ENCODE results near the gene KNDC1.
"Not testable (repeated sequence)": the region's sequence is repeated elsewhere in the genome, so short reads cannot be mapped to it uniquely, and the experiment has no call there.

KNDC1 gene, protein sequence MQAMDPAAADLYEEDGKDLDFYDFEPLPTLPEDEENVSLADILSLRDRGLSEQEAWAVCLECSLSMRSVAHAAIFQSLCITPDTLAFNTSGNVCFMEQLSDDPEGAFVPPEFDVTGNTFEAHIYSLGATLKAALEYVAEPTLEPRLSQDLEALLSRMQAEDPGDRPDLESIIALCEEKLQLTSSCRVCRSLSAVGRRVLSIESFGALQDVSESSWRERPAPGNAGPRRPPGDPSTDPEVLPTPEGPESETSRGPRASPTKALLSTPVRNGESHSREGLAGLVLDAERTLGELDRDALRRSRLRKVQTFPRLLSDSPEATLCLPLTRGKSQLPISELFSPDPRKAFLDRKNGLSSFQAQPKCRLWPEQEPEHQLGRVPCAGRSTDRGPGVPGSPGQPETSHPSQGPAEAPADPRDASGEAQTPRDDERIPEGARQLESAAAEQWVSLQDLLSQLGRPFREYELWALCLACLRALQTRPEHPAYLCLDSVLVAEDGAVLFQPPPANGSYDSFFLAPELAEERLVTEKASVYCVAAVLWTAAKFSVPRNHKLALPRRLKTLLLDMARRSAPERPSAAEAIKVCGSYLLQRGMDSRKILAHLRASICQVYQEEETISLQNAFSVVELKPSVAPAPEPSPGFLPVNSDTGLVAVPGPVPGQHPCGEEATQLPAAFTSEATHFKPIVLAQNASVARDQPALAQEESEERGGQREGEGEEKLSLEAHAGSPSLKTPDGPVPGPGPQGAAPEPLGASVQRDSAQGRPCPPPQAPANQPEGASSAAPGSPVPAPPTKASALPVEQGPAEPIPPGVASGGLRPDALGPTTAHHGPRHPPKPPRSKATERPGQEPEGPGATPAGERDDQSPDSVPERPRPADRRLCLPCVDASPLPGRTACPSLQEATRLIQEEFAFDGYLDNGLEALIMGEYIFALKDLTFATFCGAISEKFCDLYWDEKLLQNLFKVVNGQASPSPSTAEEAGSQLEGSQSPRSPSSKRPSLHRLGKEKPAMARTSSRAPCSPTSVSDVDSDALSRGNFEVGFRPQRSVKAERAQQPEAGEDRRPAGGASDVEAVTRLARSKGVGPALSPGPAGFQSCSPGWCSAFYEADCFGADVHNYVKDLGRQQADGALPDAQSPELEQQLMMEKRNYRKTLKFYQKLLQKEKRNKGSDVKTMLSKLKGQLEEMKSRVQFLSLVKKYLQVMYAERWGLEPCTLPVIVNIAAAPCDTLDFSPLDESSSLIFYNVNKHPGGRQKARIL (N-terminal part only)

DNA sequence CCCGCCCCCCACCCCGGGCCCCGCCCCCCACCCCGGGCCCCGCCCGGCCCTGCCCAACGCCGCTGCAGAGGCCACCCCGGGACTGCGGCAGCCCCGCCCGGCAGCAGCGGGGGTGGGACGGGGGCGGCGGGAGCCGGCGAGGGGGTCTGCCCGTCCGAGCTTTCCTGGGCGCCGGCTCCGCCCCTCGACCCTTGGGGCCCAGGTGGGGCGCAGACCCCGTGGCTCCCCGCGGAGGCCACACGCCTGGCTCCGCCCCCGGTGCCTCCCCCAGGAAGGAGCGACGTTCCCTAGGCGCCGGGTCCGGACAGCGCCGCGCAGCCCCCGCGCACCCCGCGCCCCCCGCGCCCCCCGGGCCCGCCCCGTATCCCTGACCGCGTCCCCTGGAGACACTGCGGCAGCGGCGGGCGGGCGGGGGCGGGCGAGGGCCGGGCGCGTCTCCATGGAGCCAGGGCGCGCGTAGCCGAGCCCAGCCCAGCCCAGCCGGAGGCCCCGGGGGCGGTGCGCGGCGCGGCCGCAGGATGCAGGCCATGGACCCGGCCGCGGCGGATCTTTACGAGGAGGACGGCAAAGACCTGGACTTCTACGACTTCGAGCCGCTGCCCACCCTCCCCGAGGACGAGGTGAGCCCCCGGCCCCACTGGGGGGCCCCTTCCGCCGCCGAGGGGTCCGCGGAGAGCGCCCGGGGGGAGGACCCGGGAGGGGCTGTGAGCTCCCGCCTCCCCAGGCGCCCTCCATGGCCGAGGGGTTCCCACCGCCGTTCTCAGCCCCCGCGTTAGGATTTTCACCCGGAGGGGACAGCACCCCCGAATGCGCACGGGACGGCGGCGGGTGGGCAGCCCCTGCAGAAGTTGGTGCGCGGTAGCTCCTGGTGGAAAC is at the start of gene KNDC1:
TSS of gene KNDC1 (plus strand) at position 270 of the 876 bp plus-strand sequence. CDS start at position 519, 249 bp downstream.
- peaks cover 32% of the 10 kb centered on the region for H3K4me1 ChIP-seq (ENCODE audit: control insufficient read depth, insufficient read depth, low read length)
- H3K9ac ChIP-seq (ENCODE audit: low read depth, low read length): no peak within 1 kb of the TSS
- no peak within 1 kb of the TSS for H3K27ac ChIP-seq (ENCODE audit: low read depth, low read length)
- H3K9me3 ChIP-seq (ENCODE audit: control insufficient read depth, insufficient read depth, low read length): no peaks in the 10 kb centered on the region
- peak within 1 kb of the TSS; percentile 73 for H3K4me3 ChIP-seq (ENCODE audit: low read depth, low read length)
- 0 out of 2 replicates have a peak, but pooled peaks cover 6% of the 10 kb centered on the region for H3K36me3 ChIP-seq (ENCODE audit: control insufficient read depth, insufficient read depth, low read length)
- no peaks in the 10 kb centered on the region for H3K27me3 ChIP-seq (ENCODE audit: control insufficient read depth, insufficient read depth, low read length)

DNA sequence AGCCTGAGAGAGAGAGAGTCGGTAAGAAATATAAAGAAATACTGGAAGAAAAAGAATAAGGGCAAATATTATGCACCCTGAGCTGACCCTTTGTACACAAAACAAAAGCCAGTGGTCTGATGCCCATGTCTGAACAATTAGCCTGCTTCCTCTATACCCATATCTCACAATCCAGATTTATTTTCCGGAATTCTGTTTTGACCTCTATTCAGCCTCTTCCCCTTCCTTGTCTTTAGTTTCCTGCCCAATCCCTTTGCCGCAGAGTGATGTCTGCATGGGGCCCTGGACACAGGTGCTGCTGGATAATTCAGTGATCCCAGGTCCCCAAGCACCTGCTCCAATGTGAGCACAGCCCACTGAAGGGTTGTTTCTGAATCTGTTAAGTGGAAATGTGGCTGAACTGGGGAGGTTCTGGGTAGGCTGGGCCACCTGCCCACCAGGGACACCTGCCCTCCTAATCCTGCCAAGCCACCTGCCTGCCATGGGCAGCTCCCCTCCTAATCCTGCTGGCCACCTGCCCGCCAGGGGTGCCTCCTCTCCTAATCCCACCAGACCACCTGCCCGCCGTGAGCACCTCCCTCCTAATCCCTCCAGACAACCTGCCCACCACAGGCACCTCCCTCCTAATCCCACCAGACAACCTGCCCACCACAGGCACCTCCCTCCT is 49.3 kb upstream of the KNDC1 start:
- Histone ChIP-seq H3K4me1 (ENCODE audit: control insufficient read depth, insufficient read depth, low read length) (no peaks in the 10 kb centered on the region), H3K36me3 (ENCODE audit: control insufficient read depth, insufficient read depth, low read length) (no peaks in the 10 kb centered on the region), H3K4me3 (ENCODE audit: low read depth, low read length) (no peak overlapping the region), H3K9ac (ENCODE audit: low read depth, low read length) (no peak overlapping the region), H3K27me3 (ENCODE audit: control insufficient read depth, insufficient read depth, low read length) (no peaks in the 10 kb centered on the region), H3K27ac (ENCODE audit: low read depth, low read length) (no peak overlapping the region), H3K9me3 (ENCODE audit: control insufficient read depth, insufficient read depth, low read length) (no peaks in the 10 kb centered on the region; the same call in 1 of the 2 replicates)

DNA sequence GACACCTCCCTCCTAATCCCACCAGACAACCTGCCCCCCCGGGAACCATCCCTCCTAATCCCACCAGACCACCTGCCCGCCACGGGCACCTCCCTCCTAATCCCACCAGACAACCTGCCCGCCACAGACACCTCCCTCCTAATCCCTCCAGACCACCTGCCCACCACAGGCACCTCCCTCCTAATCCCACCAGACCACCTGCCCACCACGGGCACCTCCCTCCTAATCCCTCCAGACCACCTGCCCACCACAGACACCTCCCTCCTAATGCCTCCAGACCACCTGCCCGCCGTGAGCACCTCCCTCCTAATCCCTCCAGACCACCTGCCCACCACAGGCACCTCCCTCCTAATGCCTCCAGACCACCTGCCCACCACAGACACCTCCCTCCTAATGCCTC is 48.4 kb upstream of the KNDC1 start:
- not testable (repeated sequence) for H3K27me3 ChIP-seq (ENCODE audit: control insufficient read depth, insufficient read depth, low read length); H3K9ac ChIP-seq (ENCODE audit: low read depth, low read length); H3K4me1 ChIP-seq (ENCODE audit: control insufficient read depth, insufficient read depth, low read length); H3K27ac ChIP-seq (ENCODE audit: low read depth, low read length); H3K4me3 ChIP-seq (ENCODE audit: low read depth, low read length); H3K9me3 ChIP-seq (ENCODE audit: control insufficient read depth, insufficient read depth, low read length); H3K36me3 ChIP-seq (ENCODE audit: control insufficient read depth, insufficient read depth, low read length)

DNA sequence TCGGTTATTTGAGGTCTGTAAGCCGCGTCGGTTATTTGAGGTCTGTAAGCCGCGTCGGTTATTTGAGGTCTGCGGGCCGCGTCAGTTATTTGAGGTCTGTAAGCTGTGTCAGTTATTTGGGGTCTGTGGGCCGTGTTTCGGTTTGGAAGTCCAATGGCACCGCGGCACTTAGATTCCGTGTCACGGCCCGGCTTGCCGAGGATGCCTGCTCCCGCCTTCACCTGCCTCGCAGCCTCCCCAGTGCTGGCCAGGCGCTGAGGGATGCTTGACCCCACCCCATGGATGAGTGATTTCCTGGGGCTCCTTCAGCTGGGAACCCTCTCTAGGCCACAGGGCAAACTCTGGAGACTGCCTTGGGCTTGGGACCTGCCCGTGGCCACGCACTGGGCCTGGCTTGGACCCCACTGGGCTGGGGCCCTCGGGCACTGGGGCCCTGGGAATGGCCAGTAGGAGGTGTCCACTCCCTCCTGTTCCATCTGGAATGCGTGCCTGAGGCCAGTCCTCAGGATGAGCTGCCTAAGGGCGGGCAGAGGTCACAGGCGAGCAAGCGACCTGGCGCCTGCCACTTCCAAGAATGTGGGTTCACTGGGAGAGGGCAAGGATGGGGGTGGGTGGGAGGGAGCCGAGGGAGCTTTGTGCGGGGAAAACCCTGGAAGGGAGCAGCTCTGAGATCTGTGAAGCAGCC is 46.7 kb upstream of the KNDC1 start:
- Histone ChIP-seq H3K9me3 (ENCODE audit: control insufficient read depth, insufficient read depth, low read length) (no peaks in the 10 kb centered on the region; the same call in 1 of the 2 replicates), H3K27me3 (ENCODE audit: control insufficient read depth, insufficient read depth, low read length) (no peaks in the 10 kb centered on the region), H3K4me3 (ENCODE audit: low read depth, low read length) (no peak overlapping the region), H3K36me3 (ENCODE audit: control insufficient read depth, insufficient read depth, low read length) (no peaks in the 10 kb centered on the region), H3K9ac (ENCODE audit: low read depth, low read length) (no peak overlapping the region), H3K4me1 (ENCODE audit: control insufficient read depth, insufficient read depth, low read length) (no peaks in the 10 kb centered on the region), H3K27ac (ENCODE audit: low read depth, low read length) (no peak overlapping the region)

DNA sequence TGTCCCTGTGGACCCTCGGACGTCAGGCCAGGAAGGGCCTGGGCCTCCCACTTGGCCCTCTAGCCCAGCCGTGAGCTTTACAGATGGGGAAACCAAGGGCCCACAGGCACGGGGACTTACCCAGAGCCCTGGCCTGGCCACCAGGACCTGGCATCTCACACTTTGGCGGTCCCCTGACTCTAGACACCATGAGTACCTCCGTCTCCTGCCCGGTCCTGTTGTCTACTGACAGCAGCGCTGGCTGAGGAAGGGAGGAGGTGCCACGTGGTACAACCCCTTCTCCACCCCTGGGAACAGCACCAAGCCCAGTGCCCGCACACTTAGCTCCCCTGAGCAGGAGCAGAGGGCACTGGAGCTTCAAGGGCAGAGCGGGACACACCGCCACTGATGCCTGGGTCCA is 46.2 kb upstream of the KNDC1 start:
- no peak overlapping the region for H3K4me3 ChIP-seq (ENCODE audit: low read depth, low read length)
- H3K27me3 ChIP-seq (ENCODE audit: control insufficient read depth, insufficient read depth, low read length): no peaks in the 10 kb centered on the region
- no peaks in the 10 kb centered on the region for H3K36me3 ChIP-seq (ENCODE audit: control insufficient read depth, insufficient read depth, low read length)
- H3K9me3 ChIP-seq (ENCODE audit: control insufficient read depth, insufficient read depth, low read length): no peaks in the 10 kb centered on the region; the same call in 1 of the 2 replicates
- H3K9ac ChIP-seq (ENCODE audit: low read depth, low read length): no peak overlapping the region
- H3K27ac ChIP-seq (ENCODE audit: low read depth, low read length): no peak overlapping the region
- H3K4me1 ChIP-seq (ENCODE audit: control insufficient read depth, insufficient read depth, low read length): no peaks in the 10 kb centered on the region

DNA sequence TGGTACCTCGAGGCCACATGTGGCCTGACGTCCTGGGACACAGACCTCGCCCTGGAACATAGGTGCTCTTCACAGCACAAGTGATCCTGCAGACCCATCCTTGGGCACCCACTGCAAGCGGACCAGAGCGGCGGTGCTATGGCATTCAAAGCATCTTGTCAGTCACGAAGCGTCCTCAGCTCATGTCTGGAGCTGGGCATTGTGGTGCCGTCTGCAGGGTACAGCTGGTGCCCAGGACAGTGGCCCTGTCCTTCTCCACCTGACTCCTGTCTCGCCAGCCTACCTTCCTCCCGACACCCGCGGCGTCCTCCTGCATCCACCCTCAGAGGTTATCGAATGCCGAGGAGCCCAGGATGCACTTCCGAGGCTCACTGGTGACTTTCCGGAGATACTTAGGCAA is 45.8 kb upstream of the KNDC1 start:
- Histone ChIP-seq H3K27ac (ENCODE audit: low read depth, low read length) (no peak overlapping the region), H3K27me3 (ENCODE audit: control insufficient read depth, insufficient read depth, low read length) (no peaks in the 10 kb centered on the region), H3K36me3 (ENCODE audit: control insufficient read depth, insufficient read depth, low read length) (no peaks in the 10 kb centered on the region), H3K9ac (ENCODE audit: low read depth, low read length) (no peak overlapping the region), H3K4me3 (ENCODE audit: low read depth, low read length) (no peak overlapping the region), H3K9me3 (ENCODE audit: control insufficient read depth, insufficient read depth, low read length) (no peaks in the 10 kb centered on the region; the same call in 1 of the 2 replicates), H3K4me1 (ENCODE audit: control insufficient read depth, insufficient read depth, low read length) (no peaks in the 10 kb centered on the region)

DNA sequence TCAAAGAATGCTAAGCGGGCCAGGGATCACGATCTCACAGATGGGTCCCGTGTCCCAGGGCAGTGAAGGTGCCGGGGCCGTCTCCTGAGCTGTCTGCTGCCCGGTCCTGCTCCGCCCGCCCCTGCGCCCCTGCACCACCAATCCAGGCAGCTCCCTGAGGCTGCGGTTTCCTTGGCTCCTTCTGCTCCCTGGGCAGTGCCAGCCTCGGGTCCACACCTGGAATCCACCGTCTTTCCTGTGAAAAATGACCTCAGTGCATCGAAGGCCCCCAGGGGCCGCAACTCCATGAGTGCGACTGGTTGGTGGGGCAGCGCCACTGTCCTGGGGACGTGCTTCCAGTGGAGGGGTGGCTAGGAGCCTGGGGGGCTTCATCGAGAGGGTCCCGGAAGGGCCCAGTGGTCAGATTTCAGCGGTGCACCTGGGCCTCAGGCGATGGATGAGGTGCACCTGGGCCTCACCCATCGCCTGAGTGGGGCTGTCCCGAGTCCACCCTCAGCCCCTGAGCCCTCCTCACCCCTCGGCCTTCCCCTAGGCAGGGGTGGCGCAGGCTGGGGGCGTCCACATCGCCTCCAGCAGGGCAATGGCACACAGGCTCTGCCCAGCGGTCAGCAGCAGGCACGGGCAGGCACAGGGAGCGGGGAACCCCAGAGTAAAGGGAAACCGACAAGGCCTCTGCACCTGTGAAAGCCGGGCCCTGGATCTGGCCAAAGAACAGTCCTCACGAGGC is 45.1 kb upstream of the KNDC1 start:
- Histone ChIP-seq H3K36me3 (ENCODE audit: control insufficient read depth, insufficient read depth, low read length) (no peaks in the 10 kb centered on the region), H3K27ac (ENCODE audit: low read depth, low read length) (no peak overlapping the region), H3K4me1 (ENCODE audit: control insufficient read depth, insufficient read depth, low read length) (no peaks in the 10 kb centered on the region), H3K9ac (ENCODE audit: low read depth, low read length) (no peak overlapping the region), H3K27me3 (ENCODE audit: control insufficient read depth, insufficient read depth, low read length) (no peaks in the 10 kb centered on the region), H3K9me3 (ENCODE audit: control insufficient read depth, insufficient read depth, low read length) (no peaks in the 10 kb centered on the region; the same call in 1 of the 2 replicates), H3K4me3 (ENCODE audit: low read depth, low read length) (no peak overlapping the region)

DNA sequence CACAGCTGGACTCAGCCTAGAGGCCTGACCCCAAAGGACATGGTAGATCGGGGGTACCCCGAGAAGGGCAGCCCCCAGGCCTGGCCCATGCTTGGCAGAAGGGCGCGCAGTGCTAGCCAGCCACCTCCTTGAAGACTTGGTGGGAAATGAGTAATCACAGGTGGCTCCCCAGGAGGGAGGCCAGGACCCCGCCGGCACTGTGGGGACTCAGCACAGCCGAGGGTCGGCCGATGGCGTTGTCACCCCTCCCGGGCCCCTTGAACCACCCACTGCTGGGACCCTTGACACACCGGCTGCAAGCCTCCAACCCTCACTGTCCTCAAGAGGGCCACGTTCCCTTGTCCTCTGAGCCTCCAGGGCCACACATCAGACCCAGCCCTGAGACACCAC is 44.6 kb upstream of the KNDC1 start:
- Histone ChIP-seq H3K27me3 (ENCODE audit: control insufficient read depth, insufficient read depth, low read length) (no peaks in the 10 kb centered on the region), H3K9ac (ENCODE audit: low read depth, low read length) (no peak overlapping the region), H3K4me1 (ENCODE audit: control insufficient read depth, insufficient read depth, low read length) (no peaks in the 10 kb centered on the region), H3K4me3 (ENCODE audit: low read depth, low read length) (no peak overlapping the region), H3K9me3 (ENCODE audit: control insufficient read depth, insufficient read depth, low read length) (no peaks in the 10 kb centered on the region; the same call in 1 of the 2 replicates), H3K36me3 (ENCODE audit: control insufficient read depth, insufficient read depth, low read length) (no peaks in the 10 kb centered on the region), H3K27ac (ENCODE audit: low read depth, low read length) (no peak overlapping the region)

DNA sequence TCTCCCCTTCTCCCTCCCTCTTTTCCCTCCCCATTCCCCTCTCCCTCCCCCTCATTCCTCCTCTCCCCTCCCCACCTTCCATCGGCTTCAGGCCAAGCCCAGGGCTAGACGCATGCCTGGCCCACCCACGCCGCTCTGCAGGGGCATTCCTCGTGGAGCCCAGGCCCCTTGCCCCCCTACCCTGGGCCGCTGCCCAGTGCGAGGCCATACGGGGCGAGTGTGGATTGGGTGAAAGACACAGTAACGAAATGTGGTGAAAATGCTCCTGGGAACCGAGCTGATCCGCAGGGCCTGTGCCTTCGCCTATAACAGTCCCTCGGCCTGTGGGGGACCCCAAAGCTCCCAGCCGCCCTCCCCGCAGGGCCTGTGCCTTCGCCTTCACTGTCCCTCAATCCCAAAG is 44.0 kb upstream of the KNDC1 start:
- no peaks in the 10 kb centered on the region for H3K36me3 ChIP-seq (ENCODE audit: control insufficient read depth, insufficient read depth, low read length)
- no peak overlapping the region for H3K4me3 ChIP-seq (ENCODE audit: low read depth, low read length)
- no peaks in the 10 kb centered on the region; the same call in 1 of the 2 replicates for H3K9me3 ChIP-seq (ENCODE audit: control insufficient read depth, insufficient read depth, low read length)
- H3K27ac ChIP-seq (ENCODE audit: low read depth, low read length): no peak overlapping the region
- no peak overlapping the region for H3K9ac ChIP-seq (ENCODE audit: low read depth, low read length)
- no peaks in the 10 kb centered on the region for H3K27me3 ChIP-seq (ENCODE audit: control insufficient read depth, insufficient read depth, low read length)
- no peaks in the 10 kb centered on the region for H3K4me1 ChIP-seq (ENCODE audit: control insufficient read depth, insufficient read depth, low read length)

All from HUES48 (cell line).